ENCODE data around the gene STRIP1.

STRIP1 gene

GRCh38 chr1:110056285-110056683 is 21.9 kb downstream of the STRIP1 start:
- H3K79me2 ChIP-seq (ENCODE audit: insufficient read depth, low read length): no peaks in the 10 kb centered on the region

GRCh38 chr1:110056776-110057175 is 22.4 kb downstream of the STRIP1 start:
- H3K36me3 ChIP-seq (ENCODE audit: insufficient read depth, low read length): peaks cover 56% of the 10 kb centered on the region; the same call in 1 of the 2 replicates
- H4K20me1 ChIP-seq (ENCODE audit: insufficient read depth, low read length, poor library complexity, severe bottlenecking): peaks cover 6% of the 10 kb centered on the region
- H3K79me2 ChIP-seq (ENCODE audit: insufficient read depth, low read length): no peaks in the 10 kb centered on the region
- no peaks in the 10 kb centered on the region for H3K27me3 ChIP-seq (ENCODE audit: insufficient read depth, low read length, poor library complexity, severe bottlenecking)
- no peak overlapping the region for H3K4me2 ChIP-seq (ENCODE audit: low read depth, low read length, poor library complexity, severe bottlenecking)
- TF ChIP-seq CTCF (conservative IDR thresholded peaks at IDR 0.05; ENCODE audit: low read length): no peak
- TF ChIP-seq EZH2phosphoT487 (IDR thresholded peaks at IDR 0.05; ENCODE audit: borderline replicate concordance): no peak
- H3K9me3 ChIP-seq (ENCODE audit: insufficient read depth, low read depth, low read length): no peaks in the 10 kb centered on the region
- H3F3A ChIP-seq (ENCODE audit: low read depth): no peaks in the 10 kb centered on the region
- no peaks in the 10 kb centered on the region for H3K9me2 ChIP-seq (replicated peaks; ENCODE audit: low read depth, low read length)
- no peak overlapping the region for H3K9ac ChIP-seq (ENCODE audit: low read depth, low read length, poor library complexity, severe bottlenecking)
- H3K4me1 ChIP-seq (ENCODE audit: insufficient read depth, low read length, poor library complexity, severe bottlenecking): no peaks in the 10 kb centered on the region
- H3K4me3 ChIP-seq (ENCODE audit: low read length, poor library complexity, severe bottlenecking): no peak overlapping the region
- no peak overlapping the region for H2AFZ ChIP-seq (ENCODE audit: low read length)

More at GRCh38 chr1:110056285-110056683, 21.9 kb downstream of the STRIP1 start:
- Histone ChIP-seq H3K9me3 (ENCODE audit: insufficient read depth, low read depth, low read length) (no peaks in the 10 kb centered on the region), H3K27me3 (ENCODE audit: insufficient read depth, low read length, poor library complexity, severe bottlenecking) (no peaks in the 10 kb centered on the region), H3K36me3 (ENCODE audit: insufficient read depth, low read length) (peaks cover 61% of the 10 kb centered on the region; the same call in 1 of the 2 replicates), H2AFZ (ENCODE audit: low read length) (no peak overlapping the region), H3K9me2 (replicated peaks; ENCODE audit: low read depth, low read length) (no peaks in the 10 kb centered on the region), H4K20me1 (ENCODE audit: insufficient read depth, low read length, poor library complexity, severe bottlenecking) (peaks cover 6% of the 10 kb centered on the region), H3K4me2 (ENCODE audit: low read depth, low read length, poor library complexity, severe bottlenecking) (no peak overlapping the region), H3K4me1 (ENCODE audit: insufficient read depth, low read length, poor library complexity, severe bottlenecking) (no peaks in the 10 kb centered on the region), H3F3A (ENCODE audit: low read depth) (no peaks in the 10 kb centered on the region), H3K4me3 (ENCODE audit: low read length, poor library complexity, severe bottlenecking) (no peak overlapping the region), H3K9ac (ENCODE audit: low read depth, low read length, poor library complexity, severe bottlenecking) (no peak overlapping the region)
- TF ChIP-seq EZH2phosphoT487 (IDR thresholded peaks at IDR 0.05; ENCODE audit: borderline replicate concordance): no peak
- TF ChIP-seq CTCF (conservative IDR thresholded peaks at IDR 0.05; ENCODE audit: low read length): no peak

DNA sequence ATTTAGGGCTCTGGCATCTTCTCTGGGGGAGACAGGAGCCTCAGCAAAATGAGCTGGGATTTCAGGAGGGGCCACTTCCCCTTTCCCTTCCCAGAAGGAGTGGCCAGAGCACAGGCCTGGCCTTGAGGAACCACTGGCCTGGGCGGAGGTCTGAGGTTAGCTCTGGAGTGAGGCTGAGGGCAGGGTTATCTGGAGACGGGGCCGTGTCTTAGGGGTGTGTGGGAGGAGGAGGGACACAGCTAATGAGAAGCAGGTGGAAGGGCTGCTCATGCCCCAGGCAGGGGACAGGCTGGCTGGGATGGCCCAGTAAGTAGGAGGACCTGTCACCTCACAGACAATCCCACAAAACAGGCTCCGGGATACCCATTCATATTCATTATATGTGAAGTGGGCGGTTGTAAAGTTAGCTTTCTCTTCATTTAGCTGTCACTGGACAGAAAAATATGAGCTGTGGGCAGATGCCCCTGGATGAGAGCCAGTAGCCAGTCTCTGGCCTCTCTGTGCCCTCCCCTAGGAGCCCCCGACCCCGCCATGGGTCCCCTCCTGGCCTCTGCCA is 23.6 kb downstream of the STRIP1 start:
- Histone ChIP-seq H3K4me2 (ENCODE audit: low read depth, low read length, poor library complexity, severe bottlenecking) (no peak overlapping the region), H4K20me1 (ENCODE audit: insufficient read depth, low read length, poor library complexity, severe bottlenecking) (peaks cover 6% of the 10 kb centered on the region), H3K9me3 (ENCODE audit: insufficient read depth, low read depth, low read length) (no peaks in the 10 kb centered on the region), H2AFZ (ENCODE audit: low read length) (no peak overlapping the region), H3K27me3 (ENCODE audit: insufficient read depth, low read length, poor library complexity, severe bottlenecking) (no peaks in the 10 kb centered on the region), H3K9me2 (replicated peaks; ENCODE audit: low read depth, low read length) (no peaks in the 10 kb centered on the region), H3K79me2 (ENCODE audit: insufficient read depth, low read length) (no peaks in the 10 kb centered on the region), H3K4me1 (ENCODE audit: insufficient read depth, low read length, poor library complexity, severe bottlenecking) (no peaks in the 10 kb centered on the region), H3F3A (ENCODE audit: low read depth) (no peaks in the 10 kb centered on the region), H3K36me3 (ENCODE audit: insufficient read depth, low read length) (peaks cover 44% of the 10 kb centered on the region; the same call in 1 of the 2 replicates), H3K9ac (ENCODE audit: low read depth, low read length, poor library complexity, severe bottlenecking) (no peak overlapping the region), H3K4me3 (ENCODE audit: low read length, poor library complexity, severe bottlenecking) (no peak overlapping the region)
- TF ChIP-seq EZH2phosphoT487 (IDR thresholded peaks at IDR 0.05; ENCODE audit: borderline replicate concordance) (no peak), CTCF (conservative IDR thresholded peaks at IDR 0.05; ENCODE audit: low read length) (no peak)
